WTC11 (cell line): Measurements from ENCODE around the gene ZEB1. TPM values are rescaled to one million over a fixed set of nuclear protein-coding genes. Genes with fewer than 3 reads are reported as not detected.

ENCODE experiments used
- ATAC-seq: fragments of 200-7000 bp; cut with Tn5 transposase; 2 replicates; pipeline ENCODE4 v1.10.0; 2021; ENCODE audit warnings: mild to moderate bottlenecking, moderate library complexity
- CTCF ChIA-PET: fragments of 300-600 bp; sonication (Branson Sonifier 250); formaldehyde crosslinking; loops from one replicate; lab custom pipeline; 2021; ENCODE audit warnings: antibody characterized with exemption; lab: Charles Lee
- POLR2A ChIA-PET: fragments of 350-600 bp; sonication (Branson Sonifier 250); formaldehyde crosslinking; loops from one replicate; lab custom pipeline; 2021; ENCODE audit warnings: antibody characterized with exemption; lab: Charles Lee
- DNase-seq: peaks from one replicate; pipeline ENCODE4 v3.0.0; 2021; ENCODE audit warnings: low spot score
- H3K27ac Mint-ChIP-seq: 2 replicates; pipeline ENCODE4 v1.8.0; 2021; ENCODE audit warnings: mixed read lengths
- H3K27me3 Mint-ChIP-seq: 2 replicates; pipeline ENCODE4 v1.8.0; 2021; ENCODE audit warnings: low read depth, mild to moderate bottlenecking, moderate library complexity, mixed read lengths
- H3K36me3 Mint-ChIP-seq: 2 replicates; pipeline ENCODE4 v1.8.0; 2021; ENCODE audit warnings: mixed read lengths
- H3K4me1 Mint-ChIP-seq: 2 replicates; pipeline ENCODE4 v1.8.0; 2022; ENCODE audit warnings: mixed read lengths
- H3K4me3 Mint-ChIP-seq: 2 replicates; pipeline ENCODE4 v1.8.0; 2021; ENCODE audit warnings: mild to moderate bottlenecking, moderate library complexity, mixed read lengths
- H3K9me3 Mint-ChIP-seq: 2 replicates; pipeline ENCODE4 v1.8.0; 2021; ENCODE audit warnings: mixed read lengths
- CREB1 ChIP-seq: sonication (generic); formaldehyde crosslinking; IDR thresholded peaks from 2 replicates; pipeline ENCODE4 v1.8.0; 2023; ENCODE audit warnings: mild to moderate bottlenecking, missing genetic modification reagents
- E2F4 ChIP-seq: sonication (generic); formaldehyde crosslinking; IDR thresholded peaks from 2 replicates; pipeline ENCODE4 v1.8.1; 2022; ENCODE audit warnings: low read depth, mild to moderate bottlenecking, moderate library complexity, missing genetic modification reagents, borderline replicate concordance
- FOXJ3 ChIP-seq: sonication (generic); formaldehyde crosslinking; IDR thresholded peaks from 2 replicates; pipeline ENCODE4 v1.9.0; 2021; ENCODE audit warnings: missing genetic modification reagents, mild to moderate bottlenecking, borderline replicate concordance
- HMGXB4 ChIP-seq: sonication (generic); formaldehyde crosslinking; IDR thresholded peaks from 2 replicates; pipeline ENCODE4 v1.8.1; 2023; ENCODE audit warnings: mild to moderate bottlenecking, moderate library complexity, missing genetic modification reagents
- NFE2L1 ChIP-seq: sonication (generic); formaldehyde crosslinking; IDR thresholded peaks from 2 replicates; pipeline ENCODE4 v1.8.1; 2023; ENCODE audit warnings: missing genetic modification reagents
- PRDM15 ChIP-seq: sonication (generic); formaldehyde crosslinking; IDR thresholded peaks from 2 replicates; pipeline ENCODE4 v1.8.0; 2022; ENCODE audit warnings: missing genetic modification reagents
- USF1 ChIP-seq: sonication (generic); formaldehyde crosslinking; IDR thresholded peaks from 2 replicates; pipeline ENCODE4 v1.8.0; 2022; ENCODE audit warnings: mild to moderate bottlenecking, missing genetic modification reagents
- ZNF263 ChIP-seq: sonication (generic); formaldehyde crosslinking; IDR thresholded peaks from 2 replicates; pipeline ENCODE4 v1.8.1; 2022; ENCODE audit warnings: low read depth, mild to moderate bottlenecking, moderate library complexity, missing genetic modification reagents
- ZNF317 ChIP-seq: sonication (generic); formaldehyde crosslinking; IDR thresholded peaks from 2 replicates; pipeline ENCODE4 v1.8.1; 2023; ENCODE audit warnings: low read depth, mild to moderate bottlenecking, moderate library complexity, missing genetic modification reagents, borderline replicate concordance
- ZNF425 ChIP-seq: fragments of 250-450 bp; sonication (Bioruptor Pico); conservative IDR thresholded peaks from 2 replicates; pipeline ENCODE4 v1.9.0; 2021; ENCODE audit warnings: mild to moderate bottlenecking
- ZNF671 ChIP-seq: fragments of 250-450 bp; sonication (Bioruptor Pico); IDR thresholded peaks from 2 replicates; pipeline ENCODE4 v1.8.0; 2021; ENCODE audit warnings: mild to moderate bottlenecking
- total RNA-seq: library from RNA; stranded (reverse); gene quantifications from 3 replicates; pipeline ENCODE4 v1.2.3, GENCODE V29; 2021

ZEB1 gene
- total RNA-seq, 1 experiment from 2014 or later = 0.39 TPM

- TF ChIP-seq PRDM15 (CRISPR knock-in tag) (no peak), ZNF317 (CRISPR knock-in tag) (no peak), CREB1 (CRISPR knock-in tag) (no peak), HMGXB4 (CRISPR knock-in tag) (no peak), FOXJ3 (CRISPR knock-in tag) (no peak)
Measured at GRCh38 chr10:31456468-31456867, 137.5 kb downstream of the ZEB1 start (continued).

- no peak for TF ChIP-seq ZNF671 (CRISPR knock-in tag)
- TF ChIP-seq NFE2L1 (CRISPR knock-in tag) = no peak
- no peak for TF ChIP-seq E2F4 (CRISPR knock-in tag)
- TF ChIP-seq ZNF263 = no peak
- no peak for TF ChIP-seq USF1
- TF ChIP-seq HMGXB4 (CRISPR knock-in tag) = no peak
- TF ChIP-seq ZNF317 (CRISPR knock-in tag) = no peak
- TF ChIP-seq ZNF425 (CRISPR knock-in tag) = no peak
- ATAC-seq (no peak), DNase-seq (no peak)
- Mint-ChIP-seq H3K36me3 (no peaks in the 10 kb centered on the region), H3K4me1 (no peaks in the 10 kb centered on the region), H3K27me3 (peaks cover 5% of the 10 kb centered on the region; the same call in 1 of the 2 replicates), H3K9me3 (peaks cover 8% of the 10 kb centered on the region; the same call in 1 of the 2 replicates), H3K27ac (no peak overlapping the region), H3K4me3 (no peak overlapping the region)
- CTCF ChIA-PET = interaction anchor here (2.7 kb wide), 1 partner anchor 10 kb away, joined by 11 read pairs; no protein-coding TSS in a partner anchor
- POLR2A ChIA-PET = no interaction called here
Measured at GRCh38 chr10:31457858-31458257, 138.8 kb downstream of the ZEB1 start.
